Measurements from ENCODE around the gene SKI. TPM values are rescaled to one million over a fixed set of nuclear protein-coding genes. Genes with fewer than 3 reads are reported as not detected.

SKI gene
- total RNA-seq, 4 donors from 2014 or later = 24.4 to 52.4 (median 32.2) TPM

GRCh38 chr1:2267862-2268261 is 39.7 kb downstream of the SKI start:
- in situ Hi-C loops (cut with MboI; ENCODE audit: low pct_ligation_motif_present in 1 of 4, low pct_unique_long_range_greater_than_20kb in 1 of 4, low sequenced_read_pairs in 3 of 4) = no loop called here

GRCh38 chr1:2268285-2269056 is 40.4 kb downstream of the SKI start:
- Histone ChIP-seq H3K4me1 (peaks cover 35 to 85% (median 60%) of the 10 kb centered on the region in 4 donors), H3K36me3 (no peaks in the 10 kb centered on the region), H3K27me3 (no peaks in the 10 kb centered on the region), H3K27ac (no peak overlapping the region), H3K4me3 (no peak overlapping the region), H3K9me3 (no peaks in the 10 kb centered on the region)
- WGBS, 2 donors (ENCODE audit: low coverage in 1 of 2) = 56 to 74% methylated on average over 2 to 8 of the region's 14 CpGs
- TF ChIP-seq POLR2A (IDR thresholded peaks at IDR 0.05) (no peak), CTCF (IDR thresholded peaks at IDR 0.05) (no peak), POLR2AphosphoS5 (IDR thresholded peaks at IDR 0.05) (no peak), EP300 (IDR thresholded peaks at IDR 0.05; ENCODE audit: low read depth) (no peak)
- in situ Hi-C loops (cut with MboI; ENCODE audit: low pct_ligation_motif_present in 1 of 4, low pct_unique_long_range_greater_than_20kb in 1 of 4, low sequenced_read_pairs in 3 of 4) = no loop called here
- no peak for DNase-seq
- intact Hi-C loops (cut with DNase I; ENCODE audit: low total_unique reads) = no loop called here

More at GRCh38 chr1:2267862-2268261, 39.7 kb downstream of the SKI start:
- H3K9me3 ChIP-seq = no peaks in the 10 kb centered on the region
- intact Hi-C loops (cut with DNase I; ENCODE audit: low total_unique reads) = no loop called here
- H3K36me3 ChIP-seq = no peaks in the 10 kb centered on the region
- H3K27ac ChIP-seq = no peak overlapping the region
- TF ChIP-seq EP300 (IDR thresholded peaks at IDR 0.05; ENCODE audit: low read depth) (no peak), CTCF (IDR thresholded peaks at IDR 0.05) (no peak), POLR2A (IDR thresholded peaks at IDR 0.05) (no peak)
- H3K4me1 ChIP-seq = peaks cover 30 to 79% (median 54%) of the 10 kb centered on the region in 4 donors
- no peaks in the 10 kb centered on the region for H3K27me3 ChIP-seq
- no peak overlapping the region for H3K4me3 ChIP-seq
- 93% methylated on average over 3 of the region's 15 CpGs; no CpG with 5 or more reads in 1 of the 2 donors for WGBS, 2 donors (ENCODE audit: low coverage in 1 of 2)
- DNase-seq = no peak

GRCh38 chr1:2269193-2269921 is 41.2 kb downstream of the SKI start:
- TF ChIP-seq CTCF (IDR thresholded peaks at IDR 0.05) (no peak), EP300 (IDR thresholded peaks at IDR 0.05; ENCODE audit: low read depth) (no peak), POLR2A (IDR thresholded peaks at IDR 0.05) (no peak), POLR2AphosphoS5 (IDR thresholded peaks at IDR 0.05) (no peak)
- H3K27ac ChIP-seq = no peak overlapping the region
- no peak overlapping the region for H3K4me3 ChIP-seq
- intact Hi-C loops (cut with DNase I; ENCODE audit: low total_unique reads) (no loop called here), in situ Hi-C loops (cut with MboI; ENCODE audit: low pct_ligation_motif_present in 1 of 4, low pct_unique_long_range_greater_than_20kb in 1 of 4, low sequenced_read_pairs in 3 of 4) (no loop called here)
- H3K9me3 ChIP-seq = no peaks in the 10 kb centered on the region
- no peaks in the 10 kb centered on the region for H3K36me3 ChIP-seq
- no peaks in the 10 kb centered on the region for H3K27me3 ChIP-seq
- WGBS, 2 donors (ENCODE audit: low coverage in 1 of 2) = 93 to 100% methylated on average over 2 to 20 of the region's 28 CpGs
- peaks cover 44 to 94% (median 69%) of the 10 kb centered on the region in 4 donors for H3K4me1 ChIP-seq
- DNase-seq = no peak

GRCh38 chr1:2269922-2270259 is 41.8 kb downstream of the SKI start:
- Histone ChIP-seq H3K4me3 (no peak overlapping the region), H3K27ac (peak overlapping the region; percentile 25 to 76 (median 70)), H3K9me3 (no peaks in the 10 kb centered on the region), H3K4me1 (peaks cover 49 to 96% (median 74%) of the 10 kb centered on the region in 4 donors), H3K36me3 (no peaks in the 10 kb centered on the region), H3K27me3 (no peaks in the 10 kb centered on the region)
- in situ Hi-C loops (cut with MboI; ENCODE audit: low pct_ligation_motif_present in 1 of 4, low pct_unique_long_range_greater_than_20kb in 1 of 4, low sequenced_read_pairs in 3 of 4) = no loop called here
- 93% methylated on average over 8 of the region's 13 CpGs; no CpG with 5 or more reads in 1 of the 2 donors for WGBS, 2 donors (ENCODE audit: low coverage in 1 of 2)
- intact Hi-C loops (cut with DNase I; ENCODE audit: low total_unique reads) = no loop called here
- TF ChIP-seq EP300 (IDR thresholded peaks at IDR 0.05; ENCODE audit: low read depth) (no peak), POLR2A (IDR thresholded peaks at IDR 0.05) (no peak), POLR2AphosphoS5 (IDR thresholded peaks at IDR 0.05) (no peak), CTCF (IDR thresholded peaks at IDR 0.05) (no peak)
- DNase-seq = no peak

All from transverse colon (tissue), 4 donors.